A549 (cell line): ENCODE data around the gene NELFB.

ENCODE experiments used
- CTCF ChIP-seq: fragments of >200 bp; sonication (Bioruptor Twin); formaldehyde crosslinking; IDR thresholded peaks from 3 replicates; pipeline ENCODE4 v1.5.1; 2016
- JUNB ChIP-seq: fragments of >200 bp; sonication (Bioruptor Twin); formaldehyde crosslinking; IDR thresholded peaks from 2 replicates; pipeline ENCODE4 v1.6.1; 2016
- RAD21 ChIP-seq, 2 experiments: fragments of >200 bp in 1 of 2; sonication (Bioruptor Twin) in 1 of 2; formaldehyde crosslinking in 1 of 2; IDR thresholded peaks in 1 of 2; conservative IDR thresholded peaks in 1 of 2; 2 replicates in 1 of 2; 3 replicates in 1 of 2; pipeline ENCODE4 v1.6.1; 2012 to 2018; ENCODE audit warnings: inconsistent platforms in 1 of 2
- RFX5 ChIP-seq: fragments of 450-650 bp; IDR thresholded peaks from 2 replicates; pipeline ENCODE4 v1.7.1; 2014; ENCODE audit warnings: antibody characterized with exemption, mild to moderate bottlenecking, moderate library complexity
- ZNF302 ChIP-seq: fragments of 250-450 bp; sonication (Bioruptor Pico); IDR thresholded peaks from 2 replicates; pipeline ENCODE4 v1.9.0; 2021; ENCODE audit warnings: inconsistent platforms, mild to moderate bottlenecking, moderate library complexity

GRCh38 chr9:137278061-137278701 lies 23.1 kb downstream of the NELFB start:
- TF ChIP-seq CTCF, result no peak
- TF ChIP-seq RAD21 (conservative IDR thresholded peaks at IDR 0.05 in 1 of 2, IDR thresholded peaks at IDR 0.05 in 1 of 2), result no peak
- TF ChIP-seq ZNF302, result no peak
- no peak for TF ChIP-seq JUNB
- TF ChIP-seq RFX5, result no peak
